HEK293 (cell line): ENCODE results near the gene ZIC4.

Experiments used
- CTCF ChIP-seq: fragments of 450-650 bp; formaldehyde crosslinking; IDR thresholded peaks from 2 replicates; pipeline ENCODE4 v1.5.1; 2016; ENCODE audit warnings: missing biosample characterization, missing genetic modification characterization
- ELK4 ChIP-seq: IDR thresholded peaks from 2 replicates; pipeline ENCODE4 v1.6.1; 2011; ENCODE audit warnings: mild to moderate bottlenecking, low read depth, low read length, borderline replicate concordance
- KLF7 ChIP-seq: fragments of 450-650 bp; formaldehyde crosslinking; IDR thresholded peaks from 2 replicates; pipeline ENCODE4 v1.5.1; 2016; ENCODE audit warnings: missing biosample characterization, missing genetic modification characterization, borderline replicate concordance
- MZF1 ChIP-seq: fragments of 450-650 bp; formaldehyde crosslinking; IDR thresholded peaks from 2 replicates; pipeline ENCODE4 v1.5.1; 2017; ENCODE audit warnings: missing biosample characterization, missing genetic modification characterization, borderline replicate concordance
- PRDM10 ChIP-seq: fragments of 450-650 bp; formaldehyde crosslinking; IDR thresholded peaks from 2 replicates; pipeline ENCODE4 v1.5.1; 2016; ENCODE audit warnings: missing biosample characterization, missing genetic modification characterization
- SP3 ChIP-seq: fragments of 450-650 bp; formaldehyde crosslinking; IDR thresholded peaks from 2 replicates; pipeline ENCODE4 v1.5.1; 2016; ENCODE audit warnings: missing biosample characterization, missing genetic modification characterization
- ZNF280C ChIP-seq: fragments of 450-650 bp; formaldehyde crosslinking; IDR thresholded peaks from 2 replicates; pipeline ENCODE4 v1.5.1; 2016; ENCODE audit warnings: missing biosample characterization, missing genetic modification characterization
- ZNF335 ChIP-seq: fragments of 450-650 bp; formaldehyde crosslinking; conservative IDR thresholded peaks from 2 replicates; pipeline ENCODE4 v1.5.1; 2016; ENCODE audit warnings: missing biosample characterization, missing genetic modification characterization
- ZNF704 ChIP-seq: fragments of 450-650 bp; formaldehyde crosslinking; IDR thresholded peaks from 2 replicates; pipeline ENCODE4 v1.5.1; 2016; ENCODE audit warnings: missing biosample characterization, missing genetic modification characterization
- ZSCAN18 ChIP-seq: fragments of 450-650 bp; formaldehyde crosslinking; IDR thresholded peaks from 2 replicates; pipeline ENCODE4 v1.5.1; 2016; ENCODE audit warnings: missing biosample characterization, missing genetic modification characterization

- no peak for TF ChIP-seq CTCF (tag by site-specific recombination)
- no peak for TF ChIP-seq KLF7 (tag by site-specific recombination)
- TF ChIP-seq ZNF704 (tag by site-specific recombination) = no peak
- no peak for TF ChIP-seq PRDM10 (tag by site-specific recombination)
- TF ChIP-seq MZF1 (tag by site-specific recombination) = no peak
- TF ChIP-seq ZSCAN18 (tag by site-specific recombination) = no peak
- TF ChIP-seq ELK4 = no peak
- no peak for TF ChIP-seq ZNF280C (tag by site-specific recombination)
- TF ChIP-seq SP3 (tag by site-specific recombination) = no peak
- no peak for TF ChIP-seq ZNF335 (tag by site-specific recombination)
Measured at GRCh38 chr3:147351301-147351700, 55.0 kb downstream of the ZIC4 start.
